ENCODE data around the gene SIL1.

SIL1 gene

DNA sequence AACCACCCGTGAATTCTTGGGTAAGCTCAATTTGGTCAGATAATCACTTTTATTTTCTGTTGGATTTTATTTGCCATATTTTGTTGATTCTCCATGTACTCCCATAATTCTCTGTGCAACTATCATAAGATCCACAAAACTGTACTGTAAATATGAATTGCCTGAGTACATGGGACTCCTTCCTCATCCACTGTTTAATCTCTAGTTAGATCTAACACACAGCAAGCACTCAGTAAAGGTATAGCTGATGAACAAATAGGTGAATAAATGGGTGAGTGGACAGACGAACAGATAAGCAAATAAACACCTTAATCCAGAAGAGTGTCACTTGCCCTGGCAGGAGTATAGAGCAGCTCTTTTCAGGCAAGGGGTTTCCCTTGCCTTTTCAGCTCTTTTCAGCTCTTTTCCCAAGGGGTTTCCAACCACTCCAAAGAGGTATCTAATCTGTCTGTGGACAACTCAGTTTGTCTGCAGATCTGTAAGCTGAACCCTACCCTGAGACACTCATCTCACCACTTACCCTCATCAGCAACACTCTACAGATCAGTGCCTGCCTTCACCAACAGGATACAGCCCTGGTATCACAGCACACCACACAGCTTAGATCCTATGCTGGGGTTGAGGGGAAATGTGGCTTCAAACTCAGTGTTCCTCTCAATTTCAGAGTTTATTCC, 51.2 kb downstream of the SIL1 start:
- DNase-seq (ENCODE audit: low read depth in 1 of 2, low spot score in 1 of 2) = no peak

GRCh38 chr5:139141446-139142204, 56.5 kb downstream of the SIL1 start:
- DNase-seq (ENCODE audit: low read depth in 1 of 2, low spot score in 1 of 2) = no peak

- DNase-seq (ENCODE audit: low read depth in 1 of 2, low spot score in 1 of 2) = no peak
Observed at GRCh38 chr5:139140591-139141071, 57.5 kb downstream of the SIL1 start.

DNA sequence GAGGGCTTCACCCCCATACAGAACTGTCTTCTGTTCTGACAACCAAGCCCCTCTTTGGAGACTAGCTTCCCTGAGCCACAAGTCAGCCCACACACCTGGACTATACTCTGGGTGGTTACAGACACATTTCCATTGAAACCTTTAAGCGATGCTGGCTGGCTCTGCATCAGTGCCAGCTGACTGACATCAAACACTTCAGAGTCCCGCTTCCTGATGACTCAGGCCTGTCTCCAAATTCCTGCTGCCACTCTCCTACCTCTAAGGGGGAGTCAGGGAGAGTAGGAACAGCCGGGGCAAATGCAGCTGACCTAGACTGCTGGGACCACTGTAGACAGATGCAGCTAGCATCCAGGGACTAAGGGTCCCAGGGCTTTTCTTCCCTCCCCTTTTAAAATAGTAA, 59.4 kb downstream of the SIL1 start:
- DNase-seq (ENCODE audit: low read depth in 1 of 2, low spot score in 1 of 2) = no peak

- DNase-seq (ENCODE audit: low read depth in 1 of 2, low spot score in 1 of 2) = no peak
Observed at GRCh38 chr5:139138109-139138508, 60.1 kb downstream of the SIL1 start.

DNA sequence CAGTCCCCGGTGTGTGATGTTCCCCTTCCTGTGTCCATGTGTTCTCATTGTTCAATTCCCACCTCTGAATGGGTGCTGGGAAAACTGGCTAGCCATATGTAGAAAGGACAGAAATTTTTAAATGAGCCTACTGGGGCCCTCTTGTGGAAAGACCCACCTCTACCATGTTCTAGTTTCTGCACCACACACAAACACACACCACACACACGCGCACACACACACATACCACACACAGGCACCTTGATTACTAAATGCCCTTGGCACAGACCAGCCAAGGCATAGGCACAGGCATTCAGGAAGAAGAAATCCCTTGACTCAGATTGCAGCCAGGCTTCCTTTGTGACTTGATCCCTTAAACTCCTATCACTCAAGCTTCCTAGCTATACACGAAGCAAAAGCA, 60.5 kb downstream of the SIL1 start:
- no peak for DNase-seq (ENCODE audit: low read depth in 1 of 2, low spot score in 1 of 2)

GRCh38 chr5:139134906-139135305, 63.3 kb downstream of the SIL1 start:
- DNase-seq (ENCODE audit: low read depth in 1 of 2, low spot score in 1 of 2) = no peak

DNA sequence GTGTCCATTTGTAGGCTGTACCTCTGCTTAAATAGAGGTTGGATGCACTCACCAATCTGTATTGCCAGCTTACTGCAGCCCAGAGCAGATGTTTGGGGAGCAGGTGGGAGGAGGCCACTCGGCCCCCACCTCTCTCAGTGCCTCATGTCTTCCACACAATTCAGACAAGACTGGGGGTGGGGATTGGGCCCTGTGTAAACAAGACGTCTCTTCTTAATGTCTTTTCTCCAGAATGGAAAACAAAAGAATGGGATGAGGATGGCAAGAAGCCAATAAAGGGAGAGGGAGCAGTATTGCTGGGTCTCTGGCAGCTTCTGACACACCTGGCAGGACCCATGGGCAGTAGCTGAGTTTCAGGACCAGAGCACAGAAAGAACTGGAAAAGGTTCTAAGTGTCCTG, 64.9 kb downstream of the SIL1 start:
- no peak for DNase-seq (ENCODE audit: low read depth in 1 of 2, low spot score in 1 of 2)

GRCh38 chr5:139132515-139132914, 65.7 kb downstream of the SIL1 start:
- DNase-seq (ENCODE audit: low read depth in 1 of 2, low spot score in 1 of 2) = no peak

DNA sequence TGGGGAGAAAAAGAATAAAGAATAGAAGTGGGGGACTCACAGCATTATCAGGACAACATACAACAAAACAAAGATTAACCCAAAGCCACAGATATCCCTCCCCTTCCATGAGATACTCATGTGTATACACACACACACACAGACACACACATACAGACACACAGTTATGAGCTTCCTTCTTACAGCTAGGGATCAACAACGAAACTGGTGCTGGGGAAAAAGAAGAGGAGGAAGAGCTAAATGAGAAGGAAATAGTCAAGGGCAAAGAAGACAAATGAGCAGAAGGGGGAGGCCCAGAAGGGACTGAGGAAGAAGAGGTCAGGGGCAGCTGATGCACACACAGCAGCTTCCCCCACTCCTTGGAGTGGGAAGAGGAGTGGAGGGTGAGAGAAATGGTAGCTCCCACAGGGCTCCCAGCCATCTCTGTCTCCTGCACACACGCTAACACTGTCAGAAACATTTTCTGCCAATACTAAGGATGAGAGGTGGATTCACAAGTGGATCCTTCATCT, 66.2 kb downstream of the SIL1 start:
- no peak for DNase-seq (ENCODE audit: low read depth in 1 of 2, low spot score in 1 of 2)

- no peak for DNase-seq (ENCODE audit: low read depth in 1 of 2, low spot score in 1 of 2)
Observed at GRCh38 chr5:139131465-139131864, 66.7 kb downstream of the SIL1 start.

DNA sequence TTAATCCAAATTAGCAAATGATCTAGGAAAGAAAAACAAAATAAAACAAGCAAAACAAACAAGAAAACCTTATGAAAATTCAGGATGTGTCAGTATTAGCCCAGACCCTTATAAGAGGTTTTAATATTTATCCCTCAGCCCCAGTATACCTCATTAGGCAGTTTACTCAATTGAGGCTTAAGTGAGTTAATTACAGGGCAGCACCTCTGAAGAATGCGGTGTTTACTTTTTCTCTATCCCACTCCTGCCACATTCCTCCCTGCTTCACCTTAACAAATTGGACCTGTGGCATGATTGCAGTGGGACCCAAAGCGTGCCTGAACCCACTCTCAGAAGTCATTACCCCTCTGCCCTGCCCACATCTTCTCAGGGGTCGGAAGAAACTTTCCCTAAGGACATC, 67.1 kb downstream of the SIL1 start:
- DNase-seq (ENCODE audit: low read depth in 1 of 2, low spot score in 1 of 2) = no peak

- no peak for DNase-seq (ENCODE audit: low read depth in 1 of 2, low spot score in 1 of 2)
Observed at GRCh38 chr5:139130214-139130613, 68.0 kb downstream of the SIL1 start.

DNA sequence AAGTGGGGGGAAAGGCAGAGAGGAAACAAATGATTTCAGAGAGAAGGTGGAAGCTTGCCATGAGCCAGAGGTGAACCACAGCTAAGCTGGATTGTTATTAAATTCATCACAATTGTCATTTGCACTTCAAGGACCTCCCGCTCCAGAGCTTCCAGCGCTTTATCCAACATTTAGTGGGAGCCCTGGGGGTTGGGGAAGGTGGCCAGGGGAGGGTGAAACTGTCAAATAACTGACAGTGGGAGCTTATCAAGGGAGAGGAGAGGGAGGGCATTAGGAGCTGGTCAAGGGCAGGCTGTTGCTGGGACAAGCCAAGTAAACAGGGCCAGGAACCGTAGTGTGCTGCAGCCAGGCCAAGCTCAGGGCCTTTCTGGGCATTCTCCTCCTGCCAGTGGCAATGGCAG, 71.5 kb downstream of the SIL1 start:
- DNase-seq (ENCODE audit: low read depth in 1 of 2, low spot score in 1 of 2) = no peak

- no peak for DNase-seq (ENCODE audit: low read depth in 1 of 2, low spot score in 1 of 2)
Observed at GRCh38 chr5:139125991-139126390, 72.2 kb downstream of the SIL1 start.

DNA sequence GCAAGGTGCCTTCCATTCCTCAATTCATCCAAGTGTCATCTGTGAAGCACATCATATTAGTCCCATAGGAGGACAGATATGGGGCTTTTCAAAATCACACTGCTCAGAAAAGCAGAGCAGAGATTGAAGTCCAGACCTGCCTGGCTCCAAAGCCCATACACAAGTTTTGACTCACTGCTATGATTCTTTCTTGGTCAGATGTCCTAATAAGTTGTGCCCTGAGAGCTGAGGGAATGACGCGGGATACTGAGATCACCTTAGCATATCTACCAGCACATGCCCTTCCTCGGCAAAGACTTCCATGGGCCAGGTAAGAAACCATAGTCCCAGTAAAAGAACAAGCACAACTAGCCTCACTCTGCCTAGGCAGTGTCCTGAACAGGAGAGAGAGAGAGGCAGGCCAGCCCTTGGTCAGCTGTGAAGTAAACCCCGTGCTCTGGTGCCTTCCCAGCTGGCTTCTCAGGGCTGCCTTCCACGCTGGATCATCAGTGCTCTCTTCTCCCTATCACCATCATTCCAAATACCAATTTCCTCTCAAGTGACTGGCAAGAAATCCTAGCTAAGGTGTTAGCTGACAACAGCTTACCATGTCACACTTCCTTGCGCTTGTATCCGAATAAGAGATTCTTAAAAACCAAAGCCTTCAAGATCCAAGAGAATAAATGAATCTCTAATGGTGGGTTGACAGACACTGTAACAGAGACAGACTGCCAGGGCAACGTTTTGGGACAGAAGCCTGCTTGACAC, 73.2 kb downstream of the SIL1 start:
- DNase-seq (ENCODE audit: low read depth in 1 of 2, low spot score in 1 of 2) = no peak

DNA sequence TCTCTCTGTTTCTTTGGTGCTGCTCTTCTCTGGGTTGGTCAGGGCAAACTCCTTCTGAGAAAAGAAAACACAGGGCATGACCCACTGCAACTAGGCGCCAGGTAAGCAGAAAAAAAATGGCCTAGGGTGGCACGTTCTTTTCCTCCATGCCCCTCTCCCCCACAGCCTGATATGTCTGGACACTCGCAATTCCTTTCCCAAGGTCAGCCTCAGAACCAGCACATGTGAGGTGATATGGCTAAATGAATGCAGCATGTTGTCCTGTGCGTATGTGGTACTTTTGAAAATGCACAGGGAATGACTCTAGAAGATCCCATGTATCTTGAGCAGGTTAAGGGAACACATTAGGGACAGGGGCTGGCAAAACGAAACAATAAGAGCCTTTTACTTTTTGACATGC, 77.0 kb downstream of the SIL1 start:
- no peak for DNase-seq (ENCODE audit: low read depth in 1 of 2, low spot score in 1 of 2)

- DNase-seq (ENCODE audit: low read depth in 1 of 2, low spot score in 1 of 2) = no peak
Observed at GRCh38 chr5:139120521-139120920, 77.6 kb downstream of the SIL1 start.

DNA sequence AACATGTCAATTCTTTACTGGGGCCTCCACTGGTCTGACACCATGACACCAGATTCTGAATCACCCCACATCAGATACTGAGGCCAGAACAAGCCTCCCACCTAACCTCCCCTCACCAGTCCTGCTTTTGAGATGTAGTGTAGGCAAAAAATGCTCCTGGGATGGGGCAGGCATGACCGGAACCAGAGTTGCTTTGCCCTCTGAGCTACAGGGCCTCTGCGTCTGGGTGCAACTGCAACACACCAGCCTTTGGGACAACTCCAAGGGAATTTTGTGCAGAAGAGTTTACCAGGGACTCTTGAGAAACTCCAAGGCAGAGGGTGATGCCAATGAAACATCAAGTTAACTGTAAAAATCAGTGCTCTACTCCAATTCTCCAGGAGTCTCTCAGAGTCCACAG, 79.4 kb downstream of the SIL1 start:
- no peak for DNase-seq (ENCODE audit: low read depth in 1 of 2, low spot score in 1 of 2)

GRCh38 chr5:139117342-139117884, 80.8 kb downstream of the SIL1 start:
- no peak for DNase-seq (ENCODE audit: low read depth in 1 of 2, low spot score in 1 of 2)

GRCh38 chr5:139116100-139116655, 82.0 kb downstream of the SIL1 start:
- DNase-seq (ENCODE audit: low read depth in 1 of 2, low spot score in 1 of 2) = no peak
